T-helper 2 cell (primary cell): ENCODE data around the gene KBTBD4.

Source experiments
- DNase-seq, 5 experiments: peaks; one replicate each; pipeline versions ENCODE4 v3.0.0 to v3.0.0-alpha.2; 2012 to 2022

KBTBD4 gene

DNA sequence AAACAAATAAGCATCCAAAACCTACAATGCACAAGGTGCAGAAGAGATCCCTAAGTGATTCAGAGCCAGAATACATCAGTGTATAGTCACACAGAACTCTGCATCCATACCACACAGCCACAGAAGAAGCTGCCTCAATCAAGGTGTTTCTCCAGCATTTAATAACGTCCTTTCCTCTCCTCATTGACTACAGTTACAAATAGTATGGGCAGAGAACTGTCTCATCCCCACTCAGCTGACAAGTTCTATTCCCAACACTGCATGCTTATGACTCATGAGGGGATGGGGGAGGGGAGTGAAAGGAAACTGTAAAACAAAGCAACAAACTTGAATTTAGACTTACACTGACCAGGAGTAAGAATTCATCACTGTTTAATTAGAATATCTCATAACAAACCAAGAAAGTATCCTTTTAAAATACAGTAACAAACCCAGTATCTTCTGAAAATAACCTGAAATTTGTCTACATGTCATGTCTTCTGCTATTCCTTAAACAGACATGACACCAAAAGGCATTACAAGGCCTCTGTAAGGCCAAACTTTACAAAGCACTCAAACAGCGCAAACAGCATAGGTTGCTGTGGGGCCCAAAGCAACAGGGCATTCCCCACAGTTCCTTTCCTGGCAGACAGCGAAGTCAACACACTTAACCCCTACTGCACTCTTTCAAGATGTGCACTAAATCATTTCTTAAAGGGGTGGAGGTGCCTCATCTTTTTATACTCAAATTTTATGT lies 55.1 kb downstream of the KBTBD4 start:
- DNase-seq = peak in 2 of 5 experiments; percentile 9 to 52
